Coronary artery (tissue), 2 donors: ENCODE measurements around the gene NATD1.
"Not testable (repeated sequence)": the region's sequence is repeated elsewhere in the genome, so short reads cannot be mapped to it uniquely, and the experiment has no call there.

ENCODE experiments used
- DNase-seq: peaks from one replicate; pipeline ENCODE4 v3.0.0-alpha.2; 2017; ENCODE audit warnings: low spot score
- H3K27ac ChIP-seq, 2 donors: fragments of 200-600 bp; sonication (generic); one replicate each; pipeline ENCODE4 v1.5.1; 2016 to 2019
- H3K4me3 ChIP-seq: fragments of 200-600 bp; sonication (generic); 2 replicates; pipeline ENCODE4 v1.5.1; 2016; ENCODE audit warnings: mild to moderate bottlenecking, moderate library complexity
- TF ChIP-seq, protein P1 (sequence below): fragments of 200-600 bp; sonication (generic); IDR thresholded peaks from one replicate; pipeline ENCODE4 v1.5.1; 2019; ENCODE audit warnings: antibody characterized with exemption

NATD1 gene

DNA sequence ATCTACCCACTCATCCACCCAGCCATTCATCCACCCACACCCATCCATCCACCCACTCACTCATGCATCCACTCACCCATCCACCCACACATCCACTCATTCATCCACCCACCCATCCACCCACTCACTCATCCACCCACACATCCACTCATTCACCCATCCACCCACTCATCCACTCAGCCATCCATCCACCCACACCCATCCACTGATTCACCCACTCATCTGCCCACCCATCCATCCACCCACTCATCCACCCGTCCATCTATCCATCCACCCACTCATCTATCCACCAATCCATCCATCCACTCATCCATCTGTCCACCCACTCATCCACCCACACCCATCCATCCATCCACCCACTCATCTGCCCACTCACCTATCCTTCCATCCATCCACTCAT is 17.3 kb downstream of the NATD1 start:
- Histone ChIP-seq H3K27ac (no peak overlapping the region), H3K4me3 (no peak overlapping the region)
- no peak for DNase-seq
- TF ChIP-seq, protein P1, sequence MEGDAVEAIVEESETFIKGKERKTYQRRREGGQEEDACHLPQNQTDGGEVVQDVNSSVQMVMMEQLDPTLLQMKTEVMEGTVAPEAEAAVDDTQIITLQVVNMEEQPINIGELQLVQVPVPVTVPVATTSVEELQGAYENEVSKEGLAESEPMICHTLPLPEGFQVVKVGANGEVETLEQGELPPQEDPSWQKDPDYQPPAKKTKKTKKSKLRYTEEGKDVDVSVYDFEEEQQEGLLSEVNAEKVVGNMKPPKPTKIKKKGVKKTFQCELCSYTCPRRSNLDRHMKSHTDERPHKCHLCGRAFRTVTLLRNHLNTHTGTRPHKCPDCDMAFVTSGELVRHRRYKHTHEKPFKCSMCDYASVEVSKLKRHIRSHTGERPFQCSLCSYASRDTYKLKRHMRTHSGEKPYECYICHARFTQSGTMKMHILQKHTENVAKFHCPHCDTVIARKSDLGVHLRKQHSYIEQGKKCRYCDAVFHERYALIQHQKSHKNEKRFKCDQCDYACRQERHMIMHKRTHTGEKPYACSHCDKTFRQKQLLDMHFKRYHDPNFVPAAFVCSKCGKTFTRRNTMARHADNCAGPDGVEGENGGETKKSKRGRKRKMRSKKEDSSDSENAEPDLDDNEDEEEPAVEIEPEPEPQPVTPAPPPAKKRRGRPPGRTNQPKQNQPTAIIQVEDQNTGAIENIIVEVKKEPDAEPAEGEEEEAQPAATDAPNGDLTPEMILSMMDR, result no peak

DNA sequence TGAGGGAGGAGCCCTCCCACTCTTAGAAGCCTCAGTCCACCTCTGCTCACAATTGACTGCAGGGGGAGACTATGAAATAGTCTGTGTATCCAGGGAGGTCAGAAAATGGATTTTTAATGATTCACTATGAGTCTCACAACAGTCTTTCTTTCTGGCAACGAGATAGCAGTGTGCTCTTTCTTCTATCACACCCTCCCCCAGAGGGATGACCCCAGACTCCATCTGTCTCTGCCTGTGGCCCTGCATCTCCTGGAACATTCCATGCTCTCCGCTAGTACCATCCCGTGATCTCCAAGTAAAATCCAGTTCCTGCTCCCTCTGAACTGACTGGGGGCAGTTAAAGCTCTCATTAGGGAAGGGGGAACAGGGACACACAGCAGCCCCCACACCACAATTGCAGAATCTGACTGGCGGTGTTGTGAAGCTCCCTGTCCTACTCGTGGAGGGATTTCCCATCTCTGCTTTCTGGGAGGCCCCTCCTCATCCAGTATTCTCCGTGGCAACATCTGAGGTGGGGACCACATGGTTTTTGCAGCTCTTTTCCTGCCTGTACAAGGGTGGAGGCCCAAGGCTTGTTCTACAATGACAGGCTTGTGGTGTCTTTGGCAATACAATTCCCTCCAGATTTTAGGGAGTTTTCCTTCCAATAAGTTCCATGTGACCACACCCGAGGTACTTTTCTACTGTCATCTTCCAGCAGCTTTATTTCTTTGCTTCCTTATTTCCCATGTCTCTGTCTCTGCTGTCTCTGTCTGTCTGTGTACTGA is 19.4 kb downstream of the NATD1 start:
- Histone ChIP-seq H3K4me3 (no peak overlapping the region), H3K27ac (peak overlapping the region in 1 of 2 donors; percentile 63)
- no peak for DNase-seq
- TF ChIP-seq, protein P1, result no peak

DNA sequence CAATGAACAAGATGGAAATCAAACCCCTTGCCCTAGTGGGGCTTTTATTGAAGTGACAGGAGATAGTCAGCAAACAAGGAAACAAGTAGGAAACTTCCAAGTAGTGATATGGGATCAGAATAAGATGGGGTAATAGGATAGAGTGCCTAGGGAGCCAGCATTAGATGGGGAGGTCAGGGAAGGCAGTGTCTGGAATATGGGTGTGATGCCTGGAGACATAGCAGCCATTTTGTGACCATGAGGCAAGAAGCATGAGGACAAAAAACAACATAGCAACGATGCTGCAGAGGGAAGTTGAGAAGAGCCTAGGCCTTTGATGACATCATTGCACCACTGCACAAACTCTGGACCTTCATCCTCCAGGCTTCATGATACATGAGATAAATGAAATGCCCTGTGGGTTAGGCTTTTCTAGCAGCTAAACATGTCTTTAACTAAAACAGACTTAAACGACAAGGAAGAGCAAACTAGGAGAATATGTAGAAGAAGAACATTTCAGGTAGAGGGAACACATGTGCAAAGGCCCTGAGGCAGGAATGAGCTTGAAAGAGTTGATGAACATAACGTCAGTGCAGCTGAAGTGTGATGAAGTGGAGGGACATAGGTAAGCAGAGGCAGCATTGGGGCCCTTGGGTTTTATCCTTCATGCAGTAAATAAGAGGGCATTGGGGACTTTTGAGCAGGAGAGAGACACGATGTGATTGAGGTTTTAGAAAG is 21.0 kb downstream of the NATD1 start:
- H3K4me3 ChIP-seq, result no peak overlapping the region
- no peak for DNase-seq
- TF ChIP-seq, protein P1, result no peak
- H3K27ac ChIP-seq, result no peak overlapping the region

DNA sequence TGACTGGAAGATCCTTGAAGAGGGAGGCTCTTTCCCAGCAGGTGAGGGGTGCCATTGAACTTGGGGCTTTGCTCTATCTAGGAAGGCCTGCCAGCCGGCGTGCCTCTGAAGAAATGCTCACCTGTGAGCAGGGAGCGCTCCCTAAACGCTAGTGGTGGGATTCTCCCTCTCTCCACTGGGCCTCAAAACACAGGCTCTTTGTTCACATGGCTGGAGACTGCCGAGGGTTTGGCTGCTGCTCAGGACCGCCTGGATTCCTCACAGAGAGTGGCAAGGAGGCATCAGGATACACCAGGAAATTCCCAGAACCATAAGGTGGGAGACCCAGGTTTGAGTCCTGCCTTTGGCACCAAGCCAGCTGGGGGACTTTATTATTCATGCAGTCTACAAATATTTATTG is 21.7 kb downstream of the NATD1 start:
- Histone ChIP-seq H3K27ac (no peak overlapping the region), H3K4me3 (no peak overlapping the region)
- DNase-seq, result no peak
- TF ChIP-seq, protein P1, result no peak

DNA sequence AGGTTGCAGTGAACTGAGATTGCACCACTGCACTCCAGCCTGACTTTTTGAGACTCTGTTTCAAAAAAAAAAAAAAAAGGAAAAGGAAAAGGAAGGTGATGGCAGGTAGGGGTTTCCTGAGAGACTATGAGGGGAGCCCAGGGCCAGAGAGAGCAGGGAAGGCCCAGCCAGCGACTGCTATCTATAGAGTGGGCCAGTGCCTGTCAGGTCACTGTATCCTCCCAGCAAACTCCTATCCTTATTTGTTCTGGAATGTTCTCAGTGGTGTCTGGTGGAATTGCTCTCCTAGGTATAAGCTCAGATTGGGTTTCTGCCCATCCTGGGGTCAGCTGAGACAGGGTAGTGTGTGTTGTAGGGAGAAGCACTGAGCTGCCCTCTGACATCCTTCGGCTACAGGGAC is 24.4 kb downstream of the NATD1 start:
- no peak for DNase-seq
- Histone ChIP-seq H3K27ac (no peak overlapping the region), H3K4me3 (no peak overlapping the region)
- TF ChIP-seq, protein P1, result no peak

DNA sequence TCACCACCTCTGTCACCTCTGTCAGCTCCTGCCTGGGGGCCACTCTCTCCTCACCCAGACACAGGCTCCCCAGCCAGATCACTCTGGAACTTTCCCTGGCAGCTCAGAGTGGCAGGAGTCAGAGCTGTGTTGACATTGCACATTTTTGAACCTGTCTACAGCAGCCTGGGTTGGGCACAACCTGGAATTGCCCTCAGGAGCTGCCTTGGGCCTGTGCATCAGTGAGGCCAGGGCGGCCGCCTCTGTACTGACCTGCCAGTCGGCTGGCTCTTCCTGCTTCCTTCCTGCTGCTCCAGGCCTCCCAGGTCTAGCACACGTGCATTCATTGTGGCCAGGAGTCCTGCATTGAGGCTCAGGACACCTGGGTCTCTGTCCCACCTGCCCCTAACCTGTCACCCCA is 25.1 kb downstream of the NATD1 start:
- TF ChIP-seq, protein P1, result no peak
- no peak overlapping the region for H3K27ac ChIP-seq
- no peak overlapping the region for H3K4me3 ChIP-seq
- no peak for DNase-seq

DNA sequence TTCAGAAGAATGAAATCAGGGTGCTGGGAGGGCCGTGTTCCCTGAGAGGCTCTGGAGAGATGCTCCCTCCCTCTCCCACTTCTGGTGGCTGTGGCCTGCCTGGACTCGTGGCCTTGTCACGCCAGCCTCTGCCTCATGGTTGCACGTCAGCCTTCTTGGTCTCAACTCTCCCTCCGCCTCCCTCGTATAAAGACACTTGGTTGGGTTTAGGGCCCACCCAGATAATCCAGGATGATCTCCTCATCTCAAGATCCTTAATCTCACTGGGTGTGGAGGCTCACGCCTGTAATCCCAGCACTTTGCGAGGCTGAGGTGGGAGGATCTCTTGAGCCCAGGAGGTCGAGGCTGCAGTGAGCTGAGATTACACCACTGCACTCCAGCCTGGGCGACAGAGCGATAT is 25.9 kb downstream of the NATD1 start:
- not testable (repeated sequence) for DNase-seq, H3K27ac ChIP-seq, H3K4me3 ChIP-seq
